HG03060 (cell line): Measurements from ENCODE around the gene ANXA9.

Source experiments
- ATAC-seq: cut with Tn5 transposase; IDR thresholded peaks from one replicate; pipeline ENCODE4 v1.9.1; 2021; ENCODE audit warnings: low read depth, moderate number of reproducible peaks; ENCODE audit not compliant: unreplicated experiment

ANXA9 gene

GRCh38 chr1:150974580-150975478 is 7.3 kb upstream of the ANXA9 start, which contains the start of gene CERS2:
TSS of gene CERS2 (minus strand) at chr1:150974835. CDS start at chr1:150969090, 5,745 bp downstream.
- ATAC-seq = no peak

GRCh38 chr1:150976401-150976821 is 5.7 kb upstream of the ANXA9 start:
- no peak for ATAC-seq

GRCh38 chr1:150976879-150977694 is 5.0 kb upstream of the ANXA9 start:
- no peak for ATAC-seq

GRCh38 chr1:150979092-150980056 is 2.7 kb upstream of the ANXA9 start:
- ATAC-seq = no peak

- ATAC-seq = no peak
Measured at GRCh38 chr1:150981177-150981804, 801 bp upstream of the ANXA9 start.

- ATAC-seq = no peak
Measured at GRCh38 chr1:150985179-150985825, 3.2 kb downstream of the ANXA9 start.

GRCh38 chr1:150987924-150988323 is 5.8 kb downstream of the ANXA9 start:
- no peak for ATAC-seq

GRCh38 chr1:150992626-150993025 is 10.5 kb downstream of the ANXA9 start:
- no peak for ATAC-seq

GRCh38 chr1:150994248-150994647 is 12.2 kb downstream of the ANXA9 start:
- no peak for ATAC-seq

GRCh38 chr1:150995460-150995859 is 13.4 kb downstream of the ANXA9 start:
- no peak for ATAC-seq

- no peak for ATAC-seq
Measured at GRCh38 chr1:150995896-150996295, 13.8 kb downstream of the ANXA9 start.

- ATAC-seq = no peak
Measured at GRCh38 chr1:150997126-150997872, 15.2 kb downstream of the ANXA9 start.

GRCh38 chr1:150997949-150998348 is 15.9 kb downstream of the ANXA9 start:
- no peak for ATAC-seq

- no peak for ATAC-seq
Measured at GRCh38 chr1:150999051-150999674, 17.1 kb downstream of the ANXA9 start.

- ATAC-seq = no peak
Measured at GRCh38 chr1:150999926-151000325, 17.8 kb downstream of the ANXA9 start.

- ATAC-seq = no peak
Measured at GRCh38 chr1:151000408-151000807, 18.3 kb downstream of the ANXA9 start.

GRCh38 chr1:151001602-151002001 is 19.5 kb downstream of the ANXA9 start:
- ATAC-seq = no peak

GRCh38 chr1:151002051-151002450 is 20.0 kb downstream of the ANXA9 start:
- no peak for ATAC-seq
